PFSK-1 (cell line): ENCODE data around the gene FAIM2.

Source experiments
- FOXP2 ChIP-seq: optimal IDR thresholded peaks from 2 replicates; pipeline ENCODE3; 2011; ENCODE audit warnings: borderline replicate concordance, control low read depth, inconsistent platforms; ENCODE audit not compliant: insufficient read depth; ENCODE audit errors: extremely low read length, extremely low read depth
- POLR2AphosphoS5 ChIP-seq: IDR thresholded peaks from 2 replicates; pipeline ENCODE4 v1.6.1; 2012; ENCODE audit warnings: low read depth, mild to moderate bottlenecking, control low read depth, low read length, moderate library complexity
- REST ChIP-seq, 2 experiments: IDR thresholded peaks; 2 replicates each; pipeline versions ENCODE4 v1.6.1 to v1.8.0; 2011 to 2012; ENCODE audit warnings: low read depth in 2 of 2, low read length in 2 of 2, control low read depth in 1 of 2, inconsistent platforms in 1 of 2, mild to moderate bottlenecking in 1 of 2, moderate library complexity in 1 of 2; ENCODE audit not compliant: insufficient read depth in 1 of 2
- SIN3A ChIP-seq: IDR thresholded peaks from 2 replicates; pipeline ENCODE4 v1.6.1; 2012; ENCODE audit warnings: mild to moderate bottlenecking, low read length, moderate library complexity, borderline replicate concordance; ENCODE audit not compliant: insufficient read depth
- TAF1 ChIP-seq: IDR thresholded peaks from 2 replicates; pipeline ENCODE4 v1.6.1; 2012; ENCODE audit warnings: low read length, control low read depth, borderline replicate concordance; ENCODE audit not compliant: insufficient read depth

The FAIM2 gene

GRCh38 chr12:49889361-49890095 lies 14.2 kb downstream of the FAIM2 start:
- TF ChIP-seq POLR2AphosphoS5 (no peak), REST (IDR thresholded peaks at IDR 0.05; ENCODE audit: insufficient read depth in 1 of 2, low read depth in 2 of 2, low read length in 2 of 2) (no peak), SIN3A (no peak), TAF1 (no peak)

GRCh38 chr12:49888461-49889151 lies 15.1 kb downstream of the FAIM2 start:
- TF ChIP-seq FOXP2 (no peak), SIN3A (no peak), POLR2AphosphoS5 (no peak), TAF1 (no peak), REST (IDR thresholded peaks at IDR 0.05; ENCODE audit: insufficient read depth in 1 of 2, low read depth in 2 of 2, low read length in 2 of 2) (no peak)

GRCh38 chr12:49887536-49888401 lies 15.9 kb downstream of the FAIM2 start:
- TF ChIP-seq POLR2AphosphoS5 (no peak), FOXP2 (no peak), SIN3A (no peak), REST (IDR thresholded peaks at IDR 0.05; ENCODE audit: insufficient read depth in 1 of 2, low read depth in 2 of 2, low read length in 2 of 2) (no peak), TAF1 (no peak)

GRCh38 chr12:49887091-49887490 lies 16.6 kb downstream of the FAIM2 start:
- no peak for TF ChIP-seq TAF1
- TF ChIP-seq SIN3A, result no peak
- no peak for TF ChIP-seq FOXP2
- TF ChIP-seq REST (IDR thresholded peaks at IDR 0.05; ENCODE audit: insufficient read depth in 1 of 2, low read depth in 2 of 2, low read length in 2 of 2), result no peak
- no peak for TF ChIP-seq POLR2AphosphoS5
